ENCODE measurements around the gene CD48. TPM values are rescaled to one million over a fixed set of nuclear protein-coding genes. Genes with fewer than 3 reads are reported as not detected.
A peak's percentile ranks its signal among the peaks of the same experiment; 100 is the strongest.

CD48 gene
- total RNA-seq, 1 experiment from 2014 or later: not detected

- TF ChIP-seq CTCF (IDR thresholded peaks at IDR 0.05; ENCODE audit: unreplicated experiment): no peak
- BruUV-seq (replicated peaks): no TSS peak
- H3K36me3 Mint-ChIP-seq (ENCODE audit: insufficient read depth, unreplicated experiment): no peaks in the 10 kb centered on the region
- CTCF ChIA-PET: interaction anchor here (0.9 to 3.8 kb wide), 8 partner anchors 12 to 226 kb away, joined by 3 to 18 read pairs (median 5); partner anchors contain the start of genes ITLN2 and SLAMF7
- H3K9me3 Mint-ChIP-seq (ENCODE audit: low read depth, unreplicated experiment): no peaks in the 10 kb centered on the region
- no peak for DNase-seq
- H3K4me1 Mint-ChIP-seq (ENCODE audit: low read depth, unreplicated experiment): no peaks in the 10 kb centered on the region
- intact Hi-C loops (cut with micrococcal nuclease; ENCODE audit: unreplicated experiment): loop anchor here (1.0 to 10.0 kb wide), 5 partner anchors 41 to 408 kb away; partner anchors contain the start of gene DEDD
- H3K27ac Mint-ChIP-seq (ENCODE audit: unreplicated experiment): no peak overlapping the region
- H3K4me3 Mint-ChIP-seq (ENCODE audit: low read depth, unreplicated experiment): no peak overlapping the region
- H3K27me3 Mint-ChIP-seq (ENCODE audit: unreplicated experiment): peaks cover 14% of the 10 kb centered on the region
These were observed 15.7 kb upstream of the CD48 start for GRCh38 chr1:160727316-160727640.

- H3K4me1 Mint-ChIP-seq (ENCODE audit: low read depth, unreplicated experiment): no peaks in the 10 kb centered on the region
- peaks cover 16% of the 10 kb centered on the region for H3K27me3 Mint-ChIP-seq (ENCODE audit: unreplicated experiment)
- H3K9me3 Mint-ChIP-seq (ENCODE audit: low read depth, unreplicated experiment): no peaks in the 10 kb centered on the region
- H3K4me3 Mint-ChIP-seq (ENCODE audit: low read depth, unreplicated experiment): no peak overlapping the region
- intact Hi-C loops (cut with micrococcal nuclease; ENCODE audit: unreplicated experiment): loop anchor here (1.0 to 10.0 kb wide), 5 partner anchors 42 to 408 kb away; partner anchors contain the start of gene DEDD
- no TSS peak for BruUV-seq (replicated peaks)
- DNase-seq: peak; percentile 78
- CTCF ChIA-PET: interaction anchor here (0.6 to 3.8 kb wide), 9 partner anchors 12 to 227 kb away, joined by 3 to 18 read pairs (median 4); partner anchors contain the start of genes ITLN2 and SLAMF7
- no peak overlapping the region for H3K27ac Mint-ChIP-seq (ENCODE audit: unreplicated experiment)
- no peaks in the 10 kb centered on the region for H3K36me3 Mint-ChIP-seq (ENCODE audit: insufficient read depth, unreplicated experiment)
- peak; percentile 91 for TF ChIP-seq CTCF (IDR thresholded peaks at IDR 0.05; ENCODE audit: unreplicated experiment)
These were observed 15.1 kb upstream of the CD48 start for GRCh38 chr1:160726498-160727315.

GRCh38 chr1:160726114-160726497 lies 14.5 kb upstream of the CD48 start:
- CTCF ChIA-PET: interaction anchor here (1.2 to 3.8 kb wide), 4 partner anchors 105 to 228 kb away, joined by 4 to 18 read pairs (median 8); partner anchors contain the start of gene ITLN2
- no peak overlapping the region for H3K27ac Mint-ChIP-seq (ENCODE audit: unreplicated experiment)
- no peak for DNase-seq
- no peaks in the 10 kb centered on the region for H3K9me3 Mint-ChIP-seq (ENCODE audit: low read depth, unreplicated experiment)
- intact Hi-C loops (cut with micrococcal nuclease; ENCODE audit: unreplicated experiment): loop anchor here (2.0 to 10.0 kb wide), 2 partner anchors 55 to 409 kb away; partner anchors contain the start of gene DEDD
- no TSS peak for BruUV-seq (replicated peaks)
- H3K36me3 Mint-ChIP-seq (ENCODE audit: insufficient read depth, unreplicated experiment): no peaks in the 10 kb centered on the region
- H3K4me1 Mint-ChIP-seq (ENCODE audit: low read depth, unreplicated experiment): no peaks in the 10 kb centered on the region
- no peak overlapping the region for H3K4me3 Mint-ChIP-seq (ENCODE audit: low read depth, unreplicated experiment)
- TF ChIP-seq CTCF (IDR thresholded peaks at IDR 0.05; ENCODE audit: unreplicated experiment): no peak
- peaks cover 16% of the 10 kb centered on the region for H3K27me3 Mint-ChIP-seq (ENCODE audit: unreplicated experiment)

GRCh38 chr1:160724465-160725242 lies 13.0 kb upstream of the CD48 start:
- no peak for TF ChIP-seq CTCF (IDR thresholded peaks at IDR 0.05; ENCODE audit: unreplicated experiment)
- no peak overlapping the region for H3K27ac Mint-ChIP-seq (ENCODE audit: unreplicated experiment)

More at GRCh38 chr1:160724465-160725242, 13.0 kb upstream of the CD48 start:
- no peaks in the 10 kb centered on the region for H3K4me1 Mint-ChIP-seq (ENCODE audit: low read depth, unreplicated experiment)
- no peak overlapping the region for H3K4me3 Mint-ChIP-seq (ENCODE audit: low read depth, unreplicated experiment)
- intact Hi-C loops (cut with micrococcal nuclease; ENCODE audit: unreplicated experiment): loop anchor here (10.0 kb wide), 1 partner anchor 410 kb away; the partner anchor contains the start of gene DEDD
- no TSS peak for BruUV-seq (replicated peaks)
- H3K36me3 Mint-ChIP-seq (ENCODE audit: insufficient read depth, unreplicated experiment): no peaks in the 10 kb centered on the region
- H3K27me3 Mint-ChIP-seq (ENCODE audit: unreplicated experiment): peaks cover 22% of the 10 kb centered on the region
- CTCF ChIA-PET: interaction anchor here (0.7 to 3.8 kb wide), 3 partner anchors 19 to 229 kb away, joined by 3 to 18 read pairs (median 4); partner anchors contain the start of gene ITLN2
- no peak for DNase-seq
- no peaks in the 10 kb centered on the region for H3K9me3 Mint-ChIP-seq (ENCODE audit: low read depth, unreplicated experiment)
